Measurements from ENCODE around the gene SFXN1.
"Not testable (repeated sequence)": the region's sequence is repeated elsewhere in the genome, so short reads cannot be mapped to it uniquely, and the experiment has no call there.

SFXN1 gene

DNA sequence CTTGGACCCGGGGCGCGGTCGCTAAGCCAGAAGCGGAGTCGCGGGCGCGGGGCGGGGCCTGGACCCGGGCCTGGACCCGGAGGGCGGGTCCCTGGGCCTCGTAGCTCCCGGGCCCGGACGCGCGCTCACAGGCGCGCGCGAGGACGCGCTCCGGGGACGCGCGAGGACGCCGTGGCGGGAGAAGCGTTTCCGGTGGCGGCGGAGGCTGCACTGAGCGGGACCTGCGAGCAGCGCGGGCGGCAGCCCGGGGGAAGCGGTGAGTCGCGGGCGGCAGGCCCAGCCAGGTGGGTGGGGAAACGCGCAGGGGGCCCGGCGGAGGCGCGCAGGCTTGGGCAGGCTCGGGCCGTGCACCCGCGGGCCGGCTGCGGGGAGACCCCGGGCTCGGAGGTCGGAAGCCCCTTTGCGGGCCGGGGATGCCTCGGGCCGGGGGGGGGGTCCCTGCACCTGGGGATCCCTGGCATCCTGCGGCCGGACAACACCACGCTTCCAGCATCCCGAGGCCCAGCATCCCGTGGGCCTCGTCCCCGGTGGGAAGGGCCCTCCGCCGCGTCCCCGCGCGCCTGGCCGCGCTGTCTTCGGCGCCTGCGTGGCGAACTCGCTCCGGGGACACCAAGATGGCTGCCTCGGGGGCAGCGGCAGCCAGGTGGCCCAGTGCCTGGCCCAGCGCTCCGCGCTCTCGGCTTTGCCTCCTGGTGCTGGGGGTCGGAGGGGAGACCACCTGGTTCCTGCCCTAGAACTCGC, at the start of gene SFXN1:
Gene SFXN1, plus strand, starts transcription at position 177 of the 741 bp plus-strand sequence. CDS start 13,544 bp downstream, outside the sequence.
- peak; percentile 58 for DNase-seq

GRCh38 chr5:175434800-175435199, 43.6 kb upstream of the SFXN1 start:
- no peak for DNase-seq

DNA sequence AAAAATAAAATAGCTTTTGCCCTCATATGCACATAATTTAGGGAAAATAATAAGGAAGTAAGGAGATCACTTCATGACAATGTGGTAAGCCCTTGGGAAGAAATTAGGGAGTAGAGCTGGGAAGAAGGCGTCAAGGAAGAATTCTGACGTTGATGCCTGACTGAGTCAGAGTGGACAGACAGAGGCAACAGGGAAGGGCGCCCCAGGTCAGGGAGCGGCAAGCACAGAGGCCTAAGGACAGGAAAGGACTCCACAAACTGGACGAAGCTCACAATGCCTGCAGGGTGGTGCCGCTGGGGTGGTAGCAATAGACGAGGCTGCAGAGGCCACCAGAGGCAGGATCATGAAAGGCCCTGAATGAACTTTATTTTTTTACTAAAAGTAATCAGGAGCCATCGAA, 42.0 kb upstream of the SFXN1 start:
- no peak for DNase-seq

- no peak for DNase-seq
Observed at GRCh38 chr5:175438234-175438857, 40.0 kb upstream of the SFXN1 start.

- DNase-seq = no peak
Observed at GRCh38 chr5:175443514-175444059, 34.8 kb upstream of the SFXN1 start.

DNA sequence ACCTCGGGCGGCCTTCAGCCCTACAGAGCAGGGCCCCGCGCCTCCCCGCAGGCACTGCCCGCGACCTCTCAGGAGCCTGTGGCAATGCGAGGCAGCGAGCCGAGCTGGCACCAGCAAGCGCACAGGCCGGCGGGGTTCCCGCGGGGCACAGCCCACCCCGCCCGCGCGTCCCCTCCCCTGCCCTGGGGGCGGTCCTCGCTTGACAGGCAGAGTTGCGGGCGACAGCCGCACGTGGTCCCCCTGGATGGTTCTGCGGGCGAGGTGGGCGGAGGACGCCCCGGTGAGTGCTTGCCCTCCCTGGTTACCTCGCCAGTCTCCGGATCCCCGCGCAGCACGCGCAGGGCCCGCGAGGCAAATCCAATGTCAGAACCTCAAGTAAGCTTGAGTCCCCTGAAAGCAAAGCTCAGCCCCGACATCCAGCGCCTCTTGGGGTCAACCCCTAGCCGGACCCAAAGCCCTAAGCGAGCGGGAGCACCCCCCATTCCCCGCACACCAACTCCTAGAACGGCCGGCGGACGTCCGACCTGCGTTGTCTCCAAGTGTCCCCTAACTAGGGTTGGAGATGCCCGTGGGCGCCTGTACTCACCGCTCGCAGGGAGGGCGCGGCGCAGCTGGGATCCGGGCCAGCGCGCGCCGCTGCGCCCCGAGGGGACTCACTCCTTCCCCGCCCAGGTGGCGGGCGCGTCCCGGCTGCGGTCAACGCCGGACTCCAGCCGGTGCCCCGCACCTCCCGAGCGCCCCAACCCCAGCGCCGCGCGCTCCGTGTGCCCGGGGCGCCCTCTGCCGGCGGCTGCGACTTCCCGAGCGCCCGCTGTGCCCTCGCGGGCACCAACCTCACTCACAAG, 34.1 kb upstream of the SFXN1 start, which contains the start of gene DRD1:
Gene DRD1, minus strand, starts transcription at position 123 of the 845 bp plus-strand sequence. CDS start 1,083 bp downstream, outside the sequence.
- no peak for DNase-seq

DNA sequence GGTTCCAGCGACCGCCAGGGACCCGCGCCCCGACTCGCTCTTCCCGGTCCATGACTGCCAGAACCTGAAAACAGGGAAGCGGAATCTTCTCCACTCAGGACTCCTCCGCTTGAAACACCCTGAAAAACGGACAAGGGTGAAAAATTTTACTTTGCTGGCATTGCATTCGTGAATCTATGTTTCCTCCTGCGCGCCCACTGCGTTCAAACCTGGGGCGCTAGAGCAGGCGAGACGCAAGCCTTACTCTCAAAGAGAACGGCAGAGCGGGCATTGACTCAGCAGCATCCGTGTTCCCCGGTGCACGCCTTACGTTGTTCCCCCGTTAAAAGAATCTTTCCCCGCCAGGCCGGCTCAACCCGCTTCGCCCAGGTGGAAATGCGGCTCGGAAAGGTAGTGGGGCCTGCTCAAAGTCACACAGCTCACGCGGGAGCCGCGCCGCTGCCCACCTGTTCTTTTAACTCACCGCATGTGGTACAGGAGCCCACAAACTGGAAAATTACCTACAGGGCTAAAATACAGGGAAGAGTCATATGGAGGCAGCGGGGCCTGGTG, 33.4 kb upstream of the SFXN1 start:
- DNase-seq = no peak

DNA sequence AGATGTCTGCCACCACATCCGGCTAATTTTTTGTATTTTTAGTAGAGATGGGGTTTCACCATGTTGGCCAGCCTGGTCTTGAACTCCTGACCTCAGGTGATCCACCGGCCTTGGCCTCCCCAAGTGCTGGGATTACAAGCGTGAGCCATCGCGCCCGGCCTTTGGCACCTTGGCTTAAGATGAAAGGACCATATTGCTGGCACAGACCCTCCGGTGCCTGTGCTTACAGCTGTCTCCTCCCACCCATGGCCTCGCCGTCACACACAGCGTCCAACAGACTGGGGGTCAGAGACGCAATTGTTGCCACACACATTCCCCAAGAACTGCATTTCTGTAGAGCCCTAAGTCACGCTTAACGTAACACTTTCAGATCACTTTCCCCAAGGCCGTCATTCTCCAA, 32.0 kb upstream of the SFXN1 start:
- not testable (repeated sequence) for DNase-seq

- DNase-seq = no peak
Observed at GRCh38 chr5:175447571-175447970, 30.8 kb upstream of the SFXN1 start.

GRCh38 chr5:175448276-175448675, 30.1 kb upstream of the SFXN1 start:
- no peak for DNase-seq

GRCh38 chr5:175452166-175452565, 26.2 kb upstream of the SFXN1 start:
- no peak for DNase-seq

- DNase-seq = not testable (repeated sequence)
Observed at GRCh38 chr5:175454338-175454737, 24.0 kb upstream of the SFXN1 start.

- no peak for DNase-seq
Observed at GRCh38 chr5:175456105-175456742, 22.1 kb upstream of the SFXN1 start.

GRCh38 chr5:175457466-175457865, 20.9 kb upstream of the SFXN1 start:
- no peak for DNase-seq

DNA sequence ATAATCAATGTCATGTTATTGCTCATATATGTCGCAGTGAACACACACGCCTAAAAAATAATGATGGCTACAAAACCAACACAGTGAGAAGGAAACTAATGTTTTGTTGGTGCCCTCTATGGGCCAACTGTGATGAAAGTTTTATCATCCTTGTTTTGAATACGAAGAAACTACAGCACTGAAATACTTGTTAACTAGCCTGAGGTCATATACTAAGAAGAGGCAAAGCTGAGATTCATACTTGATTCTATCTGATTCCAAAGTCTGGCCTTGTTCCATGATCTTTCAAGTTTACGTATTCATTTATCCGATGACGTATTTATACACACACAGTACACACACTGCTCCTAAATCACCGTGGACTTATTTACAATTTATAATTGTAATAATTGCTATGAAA, 18.2 kb upstream of the SFXN1 start:
- no peak for DNase-seq

DNA sequence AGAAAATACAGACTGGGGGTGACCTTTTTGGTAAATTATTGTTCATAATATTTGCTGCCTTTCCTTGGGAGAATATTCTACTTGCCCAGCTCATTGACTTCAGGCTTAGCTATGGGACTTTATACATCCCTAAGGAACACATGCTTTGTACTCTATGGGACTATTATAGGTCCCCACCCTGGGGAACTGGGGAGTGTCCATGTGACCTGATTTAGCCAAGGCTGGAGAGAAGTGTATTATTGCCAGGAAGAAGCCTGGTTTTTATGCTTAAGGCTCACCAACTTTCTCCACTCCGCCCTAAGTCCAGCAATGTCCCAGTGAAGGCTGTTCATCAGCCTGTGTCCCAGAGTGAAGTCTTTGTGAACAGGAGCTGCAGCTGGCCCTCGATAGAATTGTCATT, 17.8 kb upstream of the SFXN1 start:
- no peak for DNase-seq

GRCh38 chr5:175461370-175461769, 17.0 kb upstream of the SFXN1 start:
- no peak for DNase-seq

- no peak for DNase-seq
Observed at GRCh38 chr5:175463641-175464040, 14.7 kb upstream of the SFXN1 start.

GRCh38 chr5:175464074-175464941, 14.1 kb upstream of the SFXN1 start:
- no peak for DNase-seq

DNA sequence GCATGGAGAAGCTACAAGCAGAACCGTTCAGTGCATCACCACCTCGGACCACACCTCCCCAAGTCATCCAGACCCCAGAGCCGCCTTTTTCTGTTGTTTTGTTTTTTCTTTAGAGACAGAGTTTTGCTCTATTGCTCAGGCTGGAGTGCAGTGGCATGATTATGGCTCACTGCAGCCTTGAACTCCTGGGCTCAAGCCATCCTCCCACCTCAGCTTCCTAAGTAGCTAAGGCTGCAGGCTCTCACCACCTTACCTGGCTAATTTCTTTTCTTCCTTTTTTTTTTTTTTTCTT, 13.5 kb upstream of the SFXN1 start:
- DNase-seq = no peak

- no peak for DNase-seq
Observed at GRCh38 chr5:175465282-175465681, 13.1 kb upstream of the SFXN1 start.

Measured in NCI-H2171 (cell line).